Lower leg skin (tissue), 4 donors: ENCODE data around the gene TIMM44. TPM values are rescaled to one million over a fixed set of nuclear protein-coding genes. Genes with fewer than 3 reads are reported as not detected.

Experiments
- DNase-seq, 2 donors: peaks; one replicate each; pipeline ENCODE4 v3.0.0-alpha.2; 2019; ENCODE audit warnings: low spot score in 2 of 2
- H3K4me3 ChIP-seq: fragments of 200-600 bp; sonication (generic); 2 replicates; pipeline ENCODE4 v1.5.1; 2017; ENCODE audit warnings: mild to moderate bottlenecking, low read depth; ENCODE audit not compliant: poor library complexity, severe bottlenecking
- CTCF ChIP-seq, 3 donors: fragments of 450-650 bp; IDR thresholded peaks; one replicate each; pipeline ENCODE4 v1.5.1; 2016; ENCODE audit warnings: antibody characterized with exemption in 3 of 3, mild to moderate bottlenecking in 3 of 3, moderate library complexity in 2 of 3
- POLR2A ChIP-seq, 2 donors: fragments of 450-650 bp; IDR thresholded peaks; one replicate each; pipeline ENCODE4 v1.6.1; 2016 to 2017; ENCODE audit warnings: antibody characterized with exemption in 2 of 2, mild to moderate bottlenecking in 1 of 2, moderate library complexity in 1 of 2
- WGBS, 2 donors: methylation state at CpG; one replicate each; pipeline ENCODE4 v1.1.5; 2018; 5-methylcytosine and 5-hydroxymethylcytosine counted together
- intact Hi-C: fragments of 100-400 bp; cut with DNase I; formaldehyde crosslinking; loops from one replicate; pipeline ENCODE4 v1.15.0; 2023; ENCODE audit warnings: low total_unique reads
- total RNA-seq, 4 donors: library from RNA; depleted of rRNA; stranded (reverse); fragments of >200 nt; gene quantifications; one replicate each; pipeline ENCODE4 v1.1.0, GENCODE V29; 2016

Gene TIMM44
- total RNA-seq, 4 donors from 2014 or later = 36.8 to 119 (median 51.7) TPM

GRCh38 chr19:7902796-7903243, 40.6 kb downstream of the TIMM44 start:
- no peak for TF ChIP-seq CTCF (IDR thresholded peaks at IDR 0.05)
- TF ChIP-seq POLR2A (IDR thresholded peaks at IDR 0.05) = no peak
- DNase-seq = no peak
- 7% methylated on average over 18 to 19 of the region's 20 CpGs for WGBS, 2 donors
- H3K4me3 ChIP-seq = peak overlapping the region; percentile 24
- intact Hi-C loops = no loop called here

- DNase-seq = peak; percentile 72 to 86
- intact Hi-C loops = no loop called here
- H3K4me3 ChIP-seq = no peak overlapping the region
- WGBS, 2 donors = 61 to 63% methylated on average over 7 of the region's 7 CpGs
- TF ChIP-seq POLR2A (IDR thresholded peaks at IDR 0.05) (no peak), CTCF (IDR thresholded peaks at IDR 0.05) (no peak)
These were observed 42.1 kb downstream of the TIMM44 start for GRCh38 chr19:7901337-7901736.

GRCh38 chr19:7900931-7901330, 42.5 kb downstream of the TIMM44 start:
- H3K4me3 ChIP-seq = no peak overlapping the region
- intact Hi-C loops = no loop called here
- peak in 1 of 2 donors; percentile 45 for DNase-seq
- WGBS, 2 donors = 27 to 50% methylated on average over 3 of the region's 3 CpGs
- TF ChIP-seq CTCF (IDR thresholded peaks at IDR 0.05) = no peak
- TF ChIP-seq POLR2A (IDR thresholded peaks at IDR 0.05) = no peak

GRCh38 chr19:7900401-7900870, 43.0 kb downstream of the TIMM44 start:
- DNase-seq = peak in 1 of 2 donors; percentile 87
- WGBS, 2 donors = 57 to 63% methylated on average over 13 to 20 of the region's 21 CpGs
- intact Hi-C loops = no loop called here
- TF ChIP-seq CTCF (IDR thresholded peaks at IDR 0.05) (no peak), POLR2A (IDR thresholded peaks at IDR 0.05) (no peak)
- no peak overlapping the region for H3K4me3 ChIP-seq

- TF ChIP-seq POLR2A (IDR thresholded peaks at IDR 0.05) (no peak), CTCF (IDR thresholded peaks at IDR 0.05) (no peak)
- DNase-seq = peak in 1 of 2 donors; percentile 85
- 87 to 94% methylated on average over 17 to 28 of the region's 34 CpGs for WGBS, 2 donors
- H3K4me3 ChIP-seq = no peak overlapping the region
- intact Hi-C loops = no loop called here
These were observed 43.6 kb downstream of the TIMM44 start for GRCh38 chr19:7899751-7900378.

GRCh38 chr19:7898967-7899366, 44.5 kb downstream of the TIMM44 start:
- TF ChIP-seq CTCF (IDR thresholded peaks at IDR 0.05) = no peak
- no peak for TF ChIP-seq POLR2A (IDR thresholded peaks at IDR 0.05)
- DNase-seq = no peak
- no peak overlapping the region for H3K4me3 ChIP-seq
- 96 to 97% methylated on average over 16 of the region's 16 CpGs for WGBS, 2 donors
- intact Hi-C loops = no loop called here
